ENCODE measurements around the gene CERK. TPM values are rescaled to one million over a fixed set of nuclear protein-coding genes. Genes with fewer than 3 reads are reported as not detected.

Gene CERK
- total RNA-seq, 4 donors from 2014 or later = 37.4 to 59.9 (median 57.3) TPM

GRCh38 chr22:46665751-46666280 lies 72.2 kb downstream of the CERK start:
- intact Hi-C loops (cut with DNase I; ENCODE audit: low total_unique reads) = no loop called here

GRCh38 chr22:46665151-46665695 lies 72.8 kb downstream of the CERK start:
- Histone ChIP-seq H3K4me1 (no peaks in the 10 kb centered on the region), H3K27ac (no peak overlapping the region), H3K4me3 (no peak overlapping the region), H3K27me3 (no peaks in the 10 kb centered on the region), H3K36me3 (no peaks in the 10 kb centered on the region), H3K9me3 (no peaks in the 10 kb centered on the region)
- no peak for DNase-seq
- intact Hi-C loops (cut with DNase I; ENCODE audit: low total_unique reads) = no loop called here
- no peak for TF ChIP-seq CTCF (IDR thresholded peaks at IDR 0.05)
- TF ChIP-seq POLR2A (IDR thresholded peaks at IDR 0.05) = no peak

More at GRCh38 chr22:46665751-46666280, 72.2 kb downstream of the CERK start:
- Histone ChIP-seq H3K36me3 (no peaks in the 10 kb centered on the region), H3K4me1 (no peaks in the 10 kb centered on the region), H3K4me3 (no peak overlapping the region), H3K9me3 (no peaks in the 10 kb centered on the region), H3K27me3 (no peaks in the 10 kb centered on the region), H3K27ac (no peak overlapping the region)
- TF ChIP-seq POLR2A (IDR thresholded peaks at IDR 0.05) (no peak), CTCF (IDR thresholded peaks at IDR 0.05) (no peak)
- no peak for DNase-seq

DNA sequence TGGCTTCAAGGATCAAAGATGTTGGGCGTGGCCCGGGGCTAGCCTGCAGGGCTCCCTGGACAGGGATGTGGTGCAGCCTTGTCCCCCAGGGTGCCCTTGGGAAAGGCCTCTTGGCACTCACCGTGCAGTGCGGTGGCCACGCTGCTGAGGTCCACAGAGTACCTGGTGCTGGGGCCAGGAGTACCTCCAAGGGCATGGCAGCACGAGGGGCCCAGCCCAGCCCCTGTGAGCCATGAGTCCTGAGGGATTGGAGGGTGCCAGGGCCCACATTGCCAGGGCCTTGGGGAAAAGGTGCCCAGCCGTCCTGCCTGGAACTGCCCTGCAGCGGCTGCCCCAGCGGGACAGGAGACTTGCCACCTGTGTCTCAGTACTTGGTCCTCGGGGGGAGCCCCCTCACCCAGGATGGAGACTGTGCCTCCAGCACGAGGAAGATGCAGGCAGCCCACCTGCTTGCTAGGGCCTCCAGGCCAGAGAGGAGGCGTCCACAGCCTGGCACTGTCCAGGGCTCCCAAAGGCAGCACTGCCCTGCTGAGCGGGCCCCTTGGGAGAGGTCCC lies 73.7 kb downstream of the CERK start:
- H3K4me3 ChIP-seq = no peak overlapping the region
- no peaks in the 10 kb centered on the region for H3K4me1 ChIP-seq
- no peaks in the 10 kb centered on the region for H3K9me3 ChIP-seq
- H3K27me3 ChIP-seq = no peaks in the 10 kb centered on the region
- no peak overlapping the region for H3K27ac ChIP-seq
- no peaks in the 10 kb centered on the region for H3K36me3 ChIP-seq
- intact Hi-C loops (cut with DNase I; ENCODE audit: low total_unique reads) = no loop called here
- DNase-seq = no peak
- TF ChIP-seq POLR2A (IDR thresholded peaks at IDR 0.05) = no peak
- TF ChIP-seq CTCF (IDR thresholded peaks at IDR 0.05) = no peak

GRCh38 chr22:46663436-46664100 lies 74.5 kb downstream of the CERK start:
- Histone ChIP-seq H3K27me3 (no peaks in the 10 kb centered on the region), H3K27ac (no peak overlapping the region), H3K36me3 (no peaks in the 10 kb centered on the region), H3K4me3 (no peak overlapping the region), H3K4me1 (no peaks in the 10 kb centered on the region), H3K9me3 (no peaks in the 10 kb centered on the region)
- intact Hi-C loops (cut with DNase I; ENCODE audit: low total_unique reads) = no loop called here
- TF ChIP-seq CTCF (IDR thresholded peaks at IDR 0.05) (no peak), POLR2A (IDR thresholded peaks at IDR 0.05) (no peak)
- no peak for DNase-seq

- no peaks in the 10 kb centered on the region for H3K9me3 ChIP-seq
- DNase-seq = no peak
- no peak for TF ChIP-seq CTCF (IDR thresholded peaks at IDR 0.05)
- no peak for TF ChIP-seq POLR2A (IDR thresholded peaks at IDR 0.05)
- intact Hi-C loops (cut with DNase I; ENCODE audit: low total_unique reads) = no loop called here
- no peak overlapping the region for H3K27ac ChIP-seq
- no peaks in the 10 kb centered on the region for H3K27me3 ChIP-seq
- H3K4me3 ChIP-seq = no peak overlapping the region
- H3K4me1 ChIP-seq = no peaks in the 10 kb centered on the region
- no peaks in the 10 kb centered on the region for H3K36me3 ChIP-seq
These were observed 75.1 kb downstream of the CERK start for GRCh38 chr22:46663001-46663400.
